Kidney (tissue), 14 donors: ENCODE results near the gene FBXO40. TPM values are rescaled to one million over a fixed set of nuclear protein-coding genes. Genes with fewer than 3 reads are reported as not detected.

Experiments used
- DNase-seq, 5 donors: peaks; one replicate each; pipeline ENCODE4 v3.0.0-alpha.2; 2013 to 2020
- FAIRE-seq: peaks from 2 replicates; lab custom pipeline; 2012; peaks lifted over from hg19 to GRCh38; lab: Jason Lieb, UNC
- H3K27ac ChIP-seq, 2 donors: one replicate each; pipeline ENCODE4 v1.7.0; 2013; ENCODE audit warnings: low read depth in 2 of 2, low read length in 2 of 2, inconsistent platforms in 1 of 2
- H3K27me3 ChIP-seq: one replicate; pipeline ENCODE4 v1.7.1; 2013; ENCODE audit warnings: low read length, inconsistent platforms; ENCODE audit not compliant: control insufficient read depth, insufficient read depth
- H3K36me3 ChIP-seq, 3 donors: one replicate each; pipeline versions ENCODE4 v1.7.0 to v1.7.1; 2013; ENCODE audit warnings: low read length in 3 of 3, control low read depth in 1 of 3, inconsistent platforms in 1 of 3; ENCODE audit not compliant: insufficient read depth in 3 of 3, control insufficient read depth in 2 of 3
- H3K4me1 ChIP-seq, 3 donors: one replicate each; pipeline versions ENCODE4 v1.7.0 to v1.7.1; 2013; ENCODE audit warnings: low read length in 3 of 3, inconsistent platforms in 1 of 3, low read depth in 1 of 3; ENCODE audit not compliant: control insufficient read depth in 2 of 3, insufficient read depth in 2 of 3
- H3K4me3 ChIP-seq, 3 donors: one replicate each; pipeline versions ENCODE4 v1.7.0 to v1.8.1; 2013; ENCODE audit warnings: low read length in 3 of 3, control low read depth in 1 of 3, inconsistent platforms in 1 of 3
- H3K9ac ChIP-seq, 3 donors: one replicate each; pipeline versions ENCODE4 v1.7.0 to v1.7.1; 2013; ENCODE audit warnings: low read length in 3 of 3, control low read depth in 1 of 3, inconsistent platforms in 1 of 3
- H3K9me3 ChIP-seq, 3 donors: one replicate each; pipeline versions ENCODE4 v1.7.0 to v1.7.1; 2013; ENCODE audit warnings: low read length in 3 of 3, control low read depth in 1 of 3, inconsistent platforms in 1 of 3; ENCODE audit not compliant: control insufficient read depth in 2 of 3, insufficient read depth in 1 of 3
- CTCF ChIP-seq: IDR thresholded peaks from 3 replicates; pipeline ENCODE4 v1.5.1; 2012; ENCODE audit warnings: mild to moderate bottlenecking, moderate library complexity, borderline replicate concordance; ENCODE audit not compliant: insufficient read depth; ENCODE audit errors: extremely low read depth
- intact Hi-C: fragments of 100-400 bp; cut with DNase I; formaldehyde crosslinking; loops from one replicate; pipeline ENCODE4 v1.11.1; 2022
- polyA plus RNA-seq: library from polyadenylated mRNA; stranded (reverse); fragments of 350-450 nt; fragmentation: Illumina TruSeq; extraction: RNeasy Lipid Tissue Mini Kit (QIAGEN cat#74804); gene quantifications from one replicate; pipeline ENCODE4 v1.2.3, GENCODE V29; 2014; ENCODE audit warnings: low read depth, low replicate concordance; ENCODE audit not compliant: insufficient read depth
- total RNA-seq: library from RNA; stranded (reverse); fragmentation: NEBNext Ultra II Directional; extraction: Animal tissue kit (Norgen Biotek cat#: 25700); gene quantifications from one replicate; pipeline ENCODE4 v1.2.1, GENCODE V29; 2021
- donor health status: control.
- donor health status: control.
- donor health status: control.
- donor health status: control.
- donor health status: control.
- donor health status: DM: yes; HTN: yes; CAD: no.
- donor health status: Normal renal cell carcinoma (clear cell type).

The FBXO40 gene
- total and polyA plus RNA-seq, 2 donors from 2014 or later, result not detected

GRCh38 chr3:121651684-121652083 lies 58.5 kb downstream of the FBXO40 start:
- no peak for TF ChIP-seq CTCF
- Histone ChIP-seq H3K4me3 (no peak overlapping the region), H3K27me3 (no peaks in the 10 kb centered on the region), H3K4me1 (no peaks in the 10 kb centered on the region), H3K36me3 (no peaks in the 10 kb centered on the region), H3K9ac (no peak overlapping the region), H3K9me3 (no peaks in the 10 kb centered on the region), H3K27ac (no peak overlapping the region)
- no peak for DNase-seq
- intact Hi-C loops, result no loop called here
- FAIRE-seq, result no peak

GRCh38 chr3:121654493-121655385 lies 61.6 kb downstream of the FBXO40 start:
- no peaks in the 10 kb centered on the region for H3K36me3 ChIP-seq
- no peak overlapping the region for H3K4me3 ChIP-seq
- no peak overlapping the region for H3K9ac ChIP-seq
- DNase-seq, result no peak
- no peak for TF ChIP-seq CTCF
- no peak overlapping the region for H3K27ac ChIP-seq
- H3K9me3 ChIP-seq, result no peaks in the 10 kb centered on the region
- FAIRE-seq, result no peak
- no peaks in the 10 kb centered on the region for H3K27me3 ChIP-seq
- intact Hi-C loops, result no loop called here
- peaks cover 0 to 2% (median 0%) of the 10 kb centered on the region in 3 donors for H3K4me1 ChIP-seq

GRCh38 chr3:121658716-121659435 lies 65.7 kb downstream of the FBXO40 start:
- TF ChIP-seq CTCF, result no peak
- FAIRE-seq (no peak), DNase-seq (no peak)
- no peak overlapping the region for H3K4me3 ChIP-seq
- H3K27ac ChIP-seq, result no peak overlapping the region
- intact Hi-C loops, result no loop called here
- H3K4me1 ChIP-seq, result peaks cover 0 to 2% (median 0%) of the 10 kb centered on the region in 3 donors
- no peaks in the 10 kb centered on the region for H3K9me3 ChIP-seq
- peaks cover 2 to 9% (median 8%) of the 10 kb centered on the region in 3 donors for H3K36me3 ChIP-seq
- H3K9ac ChIP-seq, result no peak overlapping the region
- no peaks in the 10 kb centered on the region for H3K27me3 ChIP-seq
